Activated CD4-positive, alpha-beta T cell treated with anti-CD3 and anti-CD28 coated beads for 1 hour (primary cell): ENCODE measurements around the gene SETD1B.
"Not testable (repeated sequence)": the region's sequence is repeated elsewhere in the genome, so short reads cannot be mapped to it uniquely, and the experiment has no call there.

ENCODE experiments used
- DNase-seq: peaks from one replicate; pipeline ENCODE4 v3.0.0-alpha.2; 2020

SETD1B gene

GRCh38 chr12:121781484-121781997, 22.3 kb upstream of the SETD1B start:
- no peak for DNase-seq

GRCh38 chr12:121781998-121782979, 21.5 kb upstream of the SETD1B start:
- DNase-seq: no peak

GRCh38 chr12:121783766-121784165, 20.0 kb upstream of the SETD1B start:
- no peak for DNase-seq

- DNase-seq: no peak
Measured at GRCh38 chr12:121784460-121784859, 19.3 kb upstream of the SETD1B start.

- no peak for DNase-seq
Measured at GRCh38 chr12:121786440-121786825, 17.4 kb upstream of the SETD1B start.

- DNase-seq: no peak
Measured at GRCh38 chr12:121787063-121788025, 16.5 kb upstream of the SETD1B start.

GRCh38 chr12:121788176-121788818, 15.5 kb upstream of the SETD1B start:
- DNase-seq: no peak

- no peak for DNase-seq
Measured at GRCh38 chr12:121789233-121789781, 14.5 kb upstream of the SETD1B start.

GRCh38 chr12:121789800-121790728, 13.7 kb upstream of the SETD1B start:
- DNase-seq: peak; percentile 90

GRCh38 chr12:121790785-121791184, 13.0 kb upstream of the SETD1B start:
- DNase-seq: not testable (repeated sequence)

- DNase-seq: no peak
Measured at GRCh38 chr12:121791671-121792551, 11.9 kb upstream of the SETD1B start.

- peak; percentile 36 for DNase-seq
Measured at GRCh38 chr12:121792607-121793439, 11.0 kb upstream of the SETD1B start.

GRCh38 chr12:121793440-121793837, 10.4 kb upstream of the SETD1B start, which contains the start of gene RHOF:
RHOF (minus strand) TSS chr12:121793688; CDS start chr12:121793633, 55 bp downstream.
- no peak for DNase-seq

- peak; percentile 94 for DNase-seq
Measured at GRCh38 chr12:121793838-121794533, 9.8 kb upstream of the SETD1B start.

GRCh38 chr12:121794534-121795033, 9.2 kb upstream of the SETD1B start:
- DNase-seq: peak; percentile 39

- peak; percentile 74 for DNase-seq
Measured at GRCh38 chr12:121795034-121795968, 8.5 kb upstream of the SETD1B start.
